Measurements from ENCODE around the gene IL27RA.
"Not testable (repeated sequence)": the region's sequence is repeated elsewhere in the genome, so short reads cannot be mapped to it uniquely, and the experiment has no call there.

IL27RA gene

GRCh38 chr19:14033946-14034345 is 2.4 kb downstream of the IL27RA start:
- DNase-seq = no peak

GRCh38 chr19:14035159-14035558 is 3.6 kb downstream of the IL27RA start:
- DNase-seq = peak; percentile 18

- DNase-seq = no peak
These were observed 4.1 kb downstream of the IL27RA start for GRCh38 chr19:14035706-14036105.

GRCh38 chr19:14039181-14039580 is 7.6 kb downstream of the IL27RA start:
- no peak for DNase-seq

GRCh38 chr19:14042659-14043608 is 11.4 kb downstream of the IL27RA start:
- peak; percentile 63 for DNase-seq

- not testable (repeated sequence) for DNase-seq
These were observed 16.3 kb downstream of the IL27RA start for GRCh38 chr19:14047866-14048265.

- peak; percentile 62 for DNase-seq
These were observed 17.0 kb downstream of the IL27RA start for GRCh38 chr19:14048443-14049153.

- DNase-seq = no peak
These were observed 18.9 kb downstream of the IL27RA start for GRCh38 chr19:14050512-14050911.

GRCh38 chr19:14050961-14051360 is 19.4 kb downstream of the IL27RA start:
- DNase-seq = not testable (repeated sequence)

- no peak for DNase-seq
These were observed 20.4 kb downstream of the IL27RA start for GRCh38 chr19:14051980-14052379.

GRCh38 chr19:14052470-14052869 is 20.9 kb downstream of the IL27RA start:
- no peak for DNase-seq

- DNase-seq = no peak
These were observed 21.5 kb downstream of the IL27RA start for GRCh38 chr19:14053032-14053431.

- no peak for DNase-seq
These were observed 21.9 kb downstream of the IL27RA start for GRCh38 chr19:14053500-14053899.

GRCh38 chr19:14054099-14054498 is 22.5 kb downstream of the IL27RA start:
- DNase-seq = no peak

- no peak for DNase-seq
These were observed 23.2 kb downstream of the IL27RA start for GRCh38 chr19:14054721-14055120.

GRCh38 chr19:14055396-14055795 is 23.8 kb downstream of the IL27RA start:
- no peak for DNase-seq

- no peak for DNase-seq
These were observed 24.6 kb downstream of the IL27RA start for GRCh38 chr19:14056069-14056666.

- DNase-seq = no peak
These were observed 25.3 kb downstream of the IL27RA start for GRCh38 chr19:14056741-14057356.

GRCh38 chr19:14058182-14059092 is 26.9 kb downstream of the IL27RA start:
- DNase-seq = no peak

- DNase-seq = peak; percentile 41
These were observed 27.5 kb downstream of the IL27RA start for GRCh38 chr19:14059093-14059480.

GRCh38 chr19:14059652-14060155 is 28.1 kb downstream of the IL27RA start:
- DNase-seq = peak; percentile 50

Data from NCI-H69 (cell line).